Dedifferentiated amniotic fluid mesenchymal stem cell (primary cell): Measurements from ENCODE around the gene GARIN1A.
"Not testable (repeated sequence)": the region's sequence is repeated elsewhere in the genome, so short reads cannot be mapped to it uniquely, and the experiment has no call there.

ENCODE experiments used
- DNase-seq: peaks from one replicate; pipeline ENCODE4 v3.0.0-alpha.2; 2016; ENCODE audit errors: extremely low spot score

Gene GARIN1A

DNA sequence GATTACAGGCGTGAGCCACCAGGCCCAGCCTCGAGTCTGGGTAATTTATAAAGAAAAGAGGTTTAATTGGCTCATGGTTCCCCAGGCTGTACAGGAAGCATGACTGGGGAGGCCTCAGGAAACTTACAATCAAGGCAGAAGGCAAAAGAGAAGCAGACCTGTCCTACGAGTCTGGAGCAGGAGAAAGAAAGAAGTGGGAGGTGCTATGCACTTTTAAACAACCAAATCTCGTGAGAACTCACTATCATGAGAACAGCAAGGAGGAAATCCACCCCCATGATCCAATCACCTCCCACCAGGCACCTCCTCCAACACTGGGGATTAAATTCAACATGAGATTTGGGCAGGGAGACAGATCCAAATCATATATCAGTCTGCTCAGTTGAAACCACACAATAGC lies 11.6 kb downstream of the GARIN1A start:
- not testable (repeated sequence) for DNase-seq

DNA sequence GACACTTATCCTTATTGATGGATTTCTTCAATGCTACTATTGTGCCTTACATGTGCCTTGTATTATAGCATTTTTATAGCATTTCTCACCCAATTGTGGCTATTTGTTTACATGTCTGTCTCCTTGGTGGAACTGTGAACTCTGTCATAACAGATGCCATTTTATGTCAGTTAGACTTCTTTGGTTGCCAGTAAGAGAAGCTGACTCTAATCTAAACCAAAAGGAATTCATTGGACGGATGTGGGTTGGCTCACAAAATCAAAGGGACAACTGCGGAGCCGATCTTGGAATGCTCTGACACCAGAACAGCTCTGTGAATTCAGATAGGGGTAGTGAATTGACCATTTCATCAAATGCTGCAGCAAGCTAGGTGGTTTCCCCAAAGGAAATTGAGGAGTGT lies 15.0 kb downstream of the GARIN1A start:
- no peak for DNase-seq

DNA sequence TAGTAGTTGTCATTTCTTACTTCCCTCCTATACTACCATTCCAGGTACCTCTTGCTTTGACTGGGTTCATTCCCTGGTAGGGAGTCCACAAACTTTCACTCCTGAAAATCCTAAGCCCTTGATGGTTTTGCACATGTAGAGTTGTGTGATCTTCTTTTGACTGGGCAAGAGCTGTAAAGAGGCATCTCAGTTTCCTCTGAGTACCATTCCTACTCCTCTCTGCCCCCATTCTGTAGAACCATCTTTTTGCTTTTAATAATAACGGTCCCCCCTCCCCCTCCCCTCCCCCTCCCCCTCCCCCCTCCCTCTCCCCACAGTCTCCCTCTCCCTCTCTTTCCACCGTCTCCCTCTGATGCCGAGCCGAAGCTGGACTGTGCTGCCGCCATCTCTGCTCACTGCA lies 16.4 kb downstream of the GARIN1A start:
- DNase-seq, result no peak

DNA sequence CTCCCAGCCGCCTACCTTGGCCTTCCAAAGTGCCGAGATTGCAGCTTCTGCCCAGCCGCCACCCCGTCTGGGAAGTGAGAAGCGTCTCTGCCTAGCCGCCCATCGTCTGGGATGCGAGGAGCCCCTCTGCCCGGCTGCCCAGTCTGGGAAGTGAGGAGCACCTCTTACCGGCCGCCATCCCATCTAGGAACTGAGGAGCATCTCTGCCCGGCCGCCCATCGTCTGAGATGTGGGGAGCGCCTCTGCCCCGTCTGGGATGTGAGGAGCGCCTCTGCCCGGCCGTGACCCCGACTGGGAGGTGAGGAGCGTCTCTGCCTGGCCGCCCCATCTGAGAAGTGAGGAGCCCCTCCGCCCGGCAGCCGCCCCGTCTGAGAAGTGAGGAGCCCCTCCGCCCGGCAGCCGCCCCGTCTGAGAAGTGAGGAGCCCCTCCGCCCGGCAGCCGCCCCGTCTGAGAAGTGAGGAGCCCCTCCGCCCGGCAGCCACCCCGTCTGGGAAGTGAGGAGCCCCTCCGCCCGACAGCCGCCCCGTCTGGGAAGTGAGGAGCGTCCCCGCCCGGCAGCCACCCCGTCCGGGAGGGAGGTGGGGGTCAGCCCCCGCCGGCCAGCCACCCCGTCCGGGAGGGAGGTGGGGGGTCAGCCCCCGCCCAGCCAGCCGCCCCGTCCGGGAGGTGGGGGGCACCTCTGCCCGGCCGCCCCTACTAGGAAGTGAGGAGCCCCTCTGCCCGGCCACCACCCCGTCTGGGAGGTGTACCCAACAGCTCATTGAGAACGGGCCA lies 17.3 kb downstream of the GARIN1A start:
- not testable (repeated sequence) for DNase-seq

DNA sequence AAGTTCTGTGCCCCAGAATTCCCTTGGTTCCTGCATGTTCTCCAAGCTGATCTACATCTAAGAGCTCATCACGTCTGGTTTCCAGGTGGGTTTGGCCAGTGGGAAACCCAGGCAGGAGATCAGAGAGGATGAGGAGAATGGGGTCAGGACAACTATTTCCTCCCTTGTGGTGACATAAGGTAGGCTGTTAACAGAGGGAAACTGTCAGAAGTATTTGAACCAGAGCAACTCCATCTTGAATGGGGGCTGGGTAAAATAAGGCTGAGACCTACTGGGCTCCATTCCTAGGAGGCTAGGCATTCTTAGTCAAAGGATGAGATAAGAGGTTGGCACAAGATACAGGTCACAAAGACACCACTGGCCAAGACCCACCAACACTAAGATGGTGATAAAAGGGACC lies 19.1 kb downstream of the GARIN1A start:
- no peak for DNase-seq

DNA sequence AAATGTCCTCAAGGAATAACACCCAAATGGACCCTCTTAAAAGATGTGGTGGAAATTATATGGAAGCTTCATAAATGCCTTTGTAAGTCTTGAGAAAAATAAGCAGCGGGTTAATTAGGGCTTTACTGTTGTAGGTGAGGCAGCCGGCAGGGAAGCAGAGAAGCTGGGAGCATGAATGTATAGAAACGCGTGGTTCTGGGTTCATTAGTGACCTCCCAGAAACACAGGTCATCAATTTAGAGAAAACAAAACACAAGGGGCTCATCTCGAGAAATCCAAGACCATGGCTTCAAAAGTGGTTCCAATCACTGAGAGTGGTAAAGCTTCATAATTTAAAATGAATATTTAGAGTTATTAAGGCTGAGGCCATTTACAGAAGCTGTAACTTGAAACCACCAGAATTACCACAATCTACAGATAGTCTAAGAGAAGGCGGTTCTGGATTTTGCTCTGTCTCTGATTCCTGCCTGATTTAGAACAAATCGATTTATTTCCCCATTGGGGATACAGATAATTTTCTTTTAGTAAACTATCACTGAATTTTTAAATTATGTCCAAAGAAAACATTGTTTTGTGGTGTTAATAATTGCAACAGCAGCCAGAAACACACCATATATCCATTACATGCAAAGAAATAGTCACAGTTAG lies 20.7 kb downstream of the GARIN1A start:
- no peak for DNase-seq

DNA sequence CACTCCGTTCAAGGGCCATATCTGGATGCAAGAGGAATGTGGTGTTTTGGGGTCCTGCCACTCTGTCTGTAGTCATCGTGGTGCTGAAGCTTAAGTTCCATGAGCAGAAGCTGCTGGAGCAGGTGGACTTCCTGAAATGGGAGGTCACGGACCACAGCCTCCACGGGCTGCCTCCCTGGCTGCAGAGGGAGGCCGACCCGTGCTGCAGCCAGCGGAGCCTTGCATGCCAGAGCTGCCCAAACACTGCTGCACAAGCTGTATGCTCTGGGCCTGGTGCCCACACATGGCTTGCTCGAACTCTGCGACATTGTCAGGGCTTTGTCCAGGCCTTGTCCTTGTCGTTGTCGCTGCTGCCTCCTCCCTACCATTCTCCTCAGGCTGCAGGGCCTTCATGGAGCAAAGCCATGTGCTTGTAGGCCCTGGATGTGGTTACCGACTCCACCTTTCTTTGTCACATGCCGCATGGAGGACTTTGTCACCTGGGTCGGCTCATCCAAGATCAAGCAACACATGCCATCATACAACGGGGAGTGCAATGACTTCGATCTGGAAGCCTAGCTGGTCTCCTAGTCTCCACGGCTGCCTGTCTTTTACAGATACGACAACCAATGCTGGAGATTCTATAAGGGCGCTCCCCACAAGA lies 21.4 kb downstream of the GARIN1A start:
- no peak for DNase-seq

DNA sequence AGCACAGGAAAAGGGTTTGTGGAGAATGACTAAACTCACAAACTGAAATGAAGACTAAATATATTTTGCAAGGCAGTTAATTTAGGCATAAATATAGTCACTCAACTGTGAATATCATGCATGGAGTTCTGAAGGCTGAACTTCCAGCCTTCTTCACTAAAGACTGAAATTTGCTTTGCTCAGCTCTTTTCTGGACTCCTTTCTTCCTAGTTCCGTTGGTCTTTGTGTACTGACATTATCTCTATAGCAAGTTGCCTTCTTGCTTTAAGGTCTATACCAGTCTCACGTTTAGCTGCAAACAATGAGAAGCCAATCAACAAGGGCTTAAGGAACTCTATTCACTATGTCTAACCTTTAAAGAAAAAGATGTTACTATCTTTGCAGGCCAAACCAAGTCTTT lies 22.6 kb downstream of the GARIN1A start:
- DNase-seq, result no peak

DNA sequence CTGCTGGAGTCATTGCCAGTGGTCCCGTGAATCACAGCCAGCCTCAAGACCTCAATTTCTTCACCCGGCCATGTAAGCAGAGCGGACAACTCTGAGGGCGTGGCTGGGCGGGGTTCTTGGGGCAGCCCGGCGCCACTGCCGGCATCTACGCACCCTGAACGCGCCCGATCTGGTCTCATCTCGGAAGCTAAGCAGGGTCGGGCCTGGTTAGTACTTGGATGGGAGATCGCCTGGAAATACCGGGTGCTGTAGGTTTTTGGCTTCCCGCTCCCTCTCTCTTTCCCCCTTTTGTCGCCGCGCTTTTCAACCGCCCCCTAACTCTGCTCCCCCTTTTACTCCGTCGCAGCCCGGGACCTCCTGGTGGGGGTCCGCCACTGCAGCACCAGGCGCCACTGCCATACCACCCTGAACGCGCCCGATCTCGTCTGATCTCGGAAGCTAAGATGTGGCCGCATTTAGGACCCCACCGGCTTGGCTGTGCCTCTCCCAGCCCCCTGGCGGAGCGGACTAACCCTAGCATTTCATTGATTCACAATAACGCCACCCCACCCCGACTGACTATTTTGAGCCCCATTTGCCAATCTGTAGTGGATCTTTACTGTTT lies 25.3 kb downstream of the GARIN1A start:
- DNase-seq, result peak; percentile 19

DNA sequence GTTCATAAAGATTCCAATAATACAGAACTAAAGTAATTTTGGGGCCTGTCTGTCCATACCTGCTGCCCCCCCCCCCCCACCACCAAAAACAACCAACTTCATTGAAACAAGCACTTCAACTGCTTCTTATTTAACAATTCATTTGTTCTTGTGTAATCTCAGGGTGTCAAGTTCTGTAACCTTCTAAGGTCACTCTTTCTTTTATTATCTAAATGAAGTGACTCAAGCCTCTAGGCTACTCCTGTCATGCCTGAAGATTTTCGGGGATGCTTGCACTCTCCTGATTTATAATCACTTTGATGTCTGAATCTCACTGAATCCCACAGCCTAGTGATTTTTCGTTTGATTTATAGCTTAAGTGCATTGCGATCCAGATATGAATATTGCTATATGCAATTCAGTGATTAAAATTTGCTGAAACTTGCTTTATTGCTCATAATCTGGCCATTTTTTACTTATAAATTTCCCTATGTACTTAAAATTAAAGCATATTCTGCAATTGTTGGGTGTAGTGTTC lies 27.2 kb downstream of the GARIN1A start:
- DNase-seq, result no peak

DNA sequence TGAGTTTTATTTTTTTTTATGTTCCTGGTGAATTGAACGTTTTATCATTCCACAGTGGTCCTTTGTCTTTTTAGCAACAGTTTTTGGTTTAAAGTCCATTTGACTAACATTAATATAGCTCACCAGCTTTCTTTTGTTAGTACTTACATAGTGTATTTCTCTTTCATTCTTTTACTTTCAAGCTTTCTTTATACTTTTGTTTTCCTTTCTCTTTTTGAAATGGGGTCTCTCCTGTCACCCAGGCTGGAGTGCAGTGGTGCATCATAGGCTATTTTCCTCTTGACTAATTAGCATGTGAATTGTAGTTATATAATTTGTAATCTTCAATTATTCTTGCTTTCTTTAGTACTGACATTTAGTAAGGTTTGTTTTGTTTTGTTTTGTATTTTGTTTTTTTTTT lies 27.8 kb downstream of the GARIN1A start:
- no peak for DNase-seq

DNA sequence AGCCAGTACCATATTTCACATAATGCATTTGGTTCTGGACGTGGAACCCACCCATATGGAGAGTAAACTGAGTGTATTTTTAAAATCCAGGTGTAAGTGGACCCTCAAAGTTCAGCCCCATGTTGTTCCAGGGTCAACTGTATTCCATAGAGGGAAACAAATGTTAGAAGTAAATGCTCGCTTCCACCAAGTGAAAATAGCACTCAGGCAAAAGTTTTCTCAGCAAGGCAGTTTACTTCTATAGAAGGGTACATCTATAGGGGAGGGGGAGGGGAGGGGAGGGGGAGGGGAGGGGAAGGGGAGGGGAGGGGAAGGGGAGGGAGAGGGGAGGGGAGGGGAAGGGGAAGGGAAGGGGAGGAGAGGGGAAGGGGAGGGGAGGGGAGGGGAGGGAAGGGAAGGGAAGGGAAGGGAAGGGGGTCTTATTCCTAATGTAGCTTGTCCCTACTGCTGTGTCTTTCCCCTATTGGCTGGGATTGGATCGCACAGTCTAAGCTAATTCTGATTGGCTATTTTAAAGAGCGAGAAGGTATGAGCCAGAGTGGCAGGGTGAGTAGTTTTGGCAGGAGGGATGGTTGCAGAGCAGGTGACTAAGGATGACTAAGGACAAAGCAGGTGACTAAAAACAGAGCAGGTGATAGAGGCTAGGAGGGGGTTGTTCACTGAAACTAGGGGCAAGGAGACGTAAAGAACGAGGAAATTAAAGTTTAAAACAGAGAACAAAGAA lies 29.1 kb downstream of the GARIN1A start:
- DNase-seq, result no peak

DNA sequence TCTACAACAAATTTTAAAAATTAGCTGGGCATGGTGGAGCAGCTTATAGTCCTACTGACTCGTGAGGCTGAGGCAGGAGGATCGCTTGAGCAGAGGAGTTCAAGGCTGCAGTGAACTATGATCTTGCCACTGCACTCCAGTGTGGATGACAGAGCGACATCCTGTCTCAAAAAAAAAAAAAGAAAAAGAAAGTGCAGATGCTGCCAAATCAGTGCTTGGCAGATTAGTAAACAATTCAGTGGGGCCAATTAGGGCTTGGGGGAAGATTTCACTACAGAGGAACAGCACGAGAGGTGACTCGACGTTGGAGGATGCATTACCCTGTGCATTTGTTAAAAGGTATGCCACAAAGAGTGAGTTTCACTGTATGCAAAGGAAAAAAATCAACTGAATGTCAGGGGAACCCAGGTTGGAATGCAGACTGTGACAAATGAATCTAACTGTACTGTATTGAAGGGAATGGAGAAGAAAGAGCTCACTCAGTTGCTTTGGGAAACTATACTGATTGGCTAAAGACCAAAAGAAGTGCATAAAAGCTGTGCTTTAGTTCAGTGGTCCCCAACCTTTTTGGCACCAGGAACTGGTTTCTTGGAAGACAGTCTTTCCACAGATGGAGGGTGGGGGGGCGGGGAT lies 31.6 kb downstream of the GARIN1A start:
- DNase-seq, result no peak

DNA sequence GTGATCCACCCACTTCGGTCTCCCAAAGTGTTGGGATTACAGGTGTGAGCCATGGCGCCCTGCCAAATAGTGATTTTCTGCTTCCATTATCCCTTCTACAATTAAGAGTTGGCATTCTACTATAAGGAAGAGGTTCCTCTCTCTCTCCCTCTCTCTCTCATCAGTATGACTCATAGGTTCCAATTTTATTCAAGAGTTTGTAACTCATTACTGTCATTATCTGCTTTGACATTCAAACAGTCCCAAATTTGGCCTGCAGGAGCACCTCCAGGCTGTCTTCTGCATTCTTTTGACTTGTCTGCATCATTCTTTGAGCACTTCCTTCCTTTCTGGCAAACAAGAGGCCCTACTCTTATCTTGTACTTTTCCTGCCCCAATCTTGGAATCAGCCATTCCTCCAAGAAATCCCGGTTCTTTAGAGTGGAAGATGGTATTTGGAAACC lies 33.8 kb downstream of the GARIN1A start:
- no peak for DNase-seq

DNA sequence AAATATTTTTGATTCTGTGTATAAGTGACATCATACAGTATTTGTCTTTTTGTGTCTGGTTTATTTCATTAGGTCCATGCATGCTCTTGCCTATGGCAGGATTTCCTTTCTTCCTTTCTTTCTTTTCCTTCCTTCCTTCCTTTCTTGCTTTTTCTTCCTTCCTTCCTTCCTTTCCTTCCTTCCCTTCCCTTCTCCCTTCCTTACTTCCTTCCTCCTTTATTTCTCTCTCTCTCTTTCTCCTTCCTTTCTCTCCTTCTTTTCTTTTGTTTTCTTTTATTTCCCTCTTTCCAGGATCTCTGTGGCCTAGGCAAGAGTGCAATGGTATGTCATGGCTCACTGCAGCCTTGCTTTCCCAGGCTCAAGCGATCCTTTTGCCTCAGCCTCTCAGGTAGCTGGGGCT lies 35.7 kb downstream of the GARIN1A start:
- DNase-seq, result no peak

DNA sequence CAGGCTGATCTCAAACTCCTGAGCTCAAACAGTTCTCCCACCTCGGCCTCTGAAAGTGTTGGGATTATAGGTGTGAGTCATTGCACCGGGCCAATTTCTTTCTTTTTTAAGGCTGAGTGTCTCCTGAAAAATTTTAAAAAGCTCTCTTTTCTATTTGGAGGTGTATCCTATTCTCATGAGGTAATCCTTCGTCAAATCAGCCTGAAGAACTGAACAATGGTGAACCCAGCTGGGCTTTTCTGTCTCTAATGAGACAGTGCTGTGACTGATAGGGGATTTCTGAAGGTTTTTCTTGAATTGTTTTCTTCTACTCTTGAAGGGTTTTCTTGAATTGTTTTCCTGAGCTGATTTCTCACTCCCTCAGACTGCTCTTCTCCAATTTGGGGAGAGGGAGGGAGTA lies 36.1 kb downstream of the GARIN1A start:
- no peak for DNase-seq

DNA sequence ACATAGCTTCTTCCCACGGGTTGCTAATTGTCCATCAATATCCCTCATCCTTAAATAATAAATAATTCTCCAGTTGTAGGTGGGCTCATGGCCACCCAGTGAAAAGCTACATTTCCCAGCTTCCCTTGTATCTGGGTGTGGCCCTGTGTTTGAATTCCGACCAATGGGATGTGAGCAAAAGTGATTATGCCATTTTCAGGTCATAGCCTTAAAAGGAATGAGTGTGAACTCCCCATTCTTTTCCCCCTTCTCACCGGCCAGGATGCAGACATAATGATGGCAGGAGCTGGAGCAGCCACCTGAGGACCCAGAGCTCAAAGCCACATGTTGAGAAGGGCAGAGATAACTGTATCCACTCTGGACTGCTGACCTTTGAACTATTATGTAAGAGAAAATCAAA lies 36.7 kb downstream of the GARIN1A start:
- DNase-seq, result no peak

DNA sequence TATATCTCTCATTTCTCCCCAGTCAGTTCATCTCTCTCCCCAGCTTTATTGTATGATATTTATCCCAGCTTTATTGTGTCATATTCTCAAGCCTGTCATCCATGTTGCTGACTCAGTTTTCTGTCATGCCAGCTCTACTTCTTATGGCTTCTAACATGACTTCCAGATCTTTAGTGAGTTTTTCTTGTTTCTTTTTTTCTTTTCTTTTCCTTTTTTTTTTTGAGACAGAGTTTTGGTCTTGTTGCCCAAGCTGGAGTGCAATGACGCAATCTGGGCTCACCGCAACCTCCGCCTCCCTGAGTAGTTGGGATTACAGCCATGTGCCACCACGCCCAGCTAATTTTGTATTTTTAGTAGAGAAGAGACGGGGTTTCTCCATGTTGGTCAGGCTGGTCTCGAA lies 38.4 kb downstream of the GARIN1A start:
- no peak for DNase-seq

DNA sequence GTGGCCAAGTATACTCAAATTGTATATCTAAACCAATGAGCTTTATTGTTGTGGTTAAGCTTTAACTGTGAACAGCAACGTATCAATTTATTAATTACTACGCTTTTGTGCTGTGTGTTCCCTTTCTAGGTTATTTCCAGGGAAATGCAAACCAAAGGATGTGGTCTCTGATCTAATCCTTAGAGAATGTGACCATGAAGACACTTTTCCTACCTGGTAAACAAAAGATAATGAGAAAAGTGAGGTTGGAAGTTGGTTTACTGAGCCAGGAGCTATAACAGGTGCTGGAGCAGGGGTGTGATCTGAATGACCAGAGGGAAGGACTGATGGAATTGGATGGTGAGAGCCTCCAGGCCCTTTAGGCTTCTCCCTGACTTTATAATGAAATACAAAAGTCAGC lies 41.7 kb downstream of the GARIN1A start:
- DNase-seq, result no peak

DNA sequence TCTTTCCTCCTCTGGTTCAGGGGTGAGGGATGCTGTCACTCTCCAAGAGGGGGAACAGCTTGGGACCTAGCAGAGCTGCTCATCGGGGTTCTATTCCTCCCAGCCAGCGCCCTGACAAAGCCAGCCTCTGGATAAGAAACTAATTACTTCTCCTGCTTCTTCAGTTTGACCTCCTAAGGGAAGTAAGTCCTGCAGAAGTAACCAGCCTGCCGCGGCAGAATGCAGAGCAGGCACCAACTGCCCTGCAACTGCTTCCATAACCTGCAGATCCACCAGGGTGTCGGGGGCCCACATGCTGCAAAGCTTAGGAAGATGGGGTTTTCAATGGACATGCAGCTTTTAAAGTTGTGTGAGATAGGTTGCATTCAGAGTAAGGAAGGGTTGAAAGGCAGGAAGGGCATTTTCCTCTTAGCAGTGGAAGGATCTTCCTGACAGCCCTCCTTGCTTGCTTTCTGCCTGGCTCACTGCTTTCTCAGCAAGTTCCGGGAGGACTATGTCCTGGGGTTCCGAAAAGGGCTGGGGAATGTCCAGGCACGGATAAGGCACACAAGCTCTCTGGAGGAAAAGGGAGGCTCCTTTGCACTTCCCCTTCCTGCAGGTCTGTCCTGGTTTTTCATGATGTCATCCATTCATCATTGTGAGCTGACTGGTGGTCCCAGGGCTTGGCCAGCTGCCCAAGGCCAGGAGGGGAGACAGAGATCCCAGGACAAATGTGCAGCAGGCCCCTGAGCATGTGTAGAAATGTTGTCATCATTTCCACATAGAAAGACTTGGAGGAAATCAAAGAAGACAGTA lies 42.8 kb downstream of the GARIN1A start:
- no peak for DNase-seq
